Activated CD4-positive, alpha-beta memory T cell treated with anti-CD3 and anti-CD28 coated beads, Interleukin-2, amount 10 ng/mL, durations not matched to agents 7 days and 5 days (primary cell): ENCODE data around the gene NSUN3. TPM values are rescaled to one million over a fixed set of nuclear protein-coding genes. Genes with fewer than 3 reads are reported as not detected.
"Not testable (repeated sequence)": the region's sequence is repeated elsewhere in the genome, so short reads cannot be mapped to it uniquely, and the experiment has no call there.

Source experiments
- CTCF ChIA-PET: fragments of 350-600 bp; sonication (Branson Sonifier 250); formaldehyde crosslinking; loops from one replicate; lab custom pipeline; 2021; ENCODE audit warnings: antibody characterized with exemption, inconsistent platforms; lab: Charles Lee
- POLR2A ChIA-PET: fragments of 350-600 bp; sonication (Branson Sonifier 250); formaldehyde crosslinking; loops from one replicate; lab custom pipeline; 2021; ENCODE audit warnings: antibody characterized with exemption; lab: Charles Lee
- DNase-seq: peaks from one replicate; pipeline ENCODE4 v3.0.0-alpha.2; 2020
- H3K27ac Mint-ChIP-seq: one replicate; pipeline ENCODE4 v1.8.0; 2021; ENCODE audit warnings: mild to moderate bottlenecking, mixed read lengths
- H3K27me3 Mint-ChIP-seq: one replicate; pipeline ENCODE4 v1.8.0; 2021; ENCODE audit warnings: mixed read lengths
- H3K36me3 Mint-ChIP-seq: one replicate; pipeline ENCODE4 v1.8.0; 2021; ENCODE audit warnings: low read depth, mixed read lengths
- H3K4me1 Mint-ChIP-seq: one replicate; pipeline ENCODE4 v1.8.0; 2021; ENCODE audit warnings: mixed read lengths
- H3K4me3 Mint-ChIP-seq: one replicate; pipeline ENCODE4 v1.8.0; 2021; ENCODE audit warnings: mild to moderate bottlenecking, mixed read lengths
- H3K9me3 Mint-ChIP-seq: one replicate; pipeline ENCODE4 v1.8.0; 2021; ENCODE audit warnings: mixed read lengths
- total RNA-seq, 2 experiments: library from RNA; stranded (reverse); gene quantifications; one replicate each; pipeline ENCODE4 v1.2.3, GENCODE V29; 2021

NSUN3 gene
- total RNA-seq, 2 experiments from 2014 or later: 15.2 to 16.1 TPM

- no peak for DNase-seq
- Mint-ChIP-seq H3K36me3 (peaks cover 18% of the 10 kb centered on the region), H3K27me3 (no peaks in the 10 kb centered on the region), H3K27ac (no peak overlapping the region), H3K4me1 (no peaks in the 10 kb centered on the region), H3K4me3 (no peak overlapping the region), H3K9me3 (no peaks in the 10 kb centered on the region)
- ChIA-PET POLR2A (no interaction called here), CTCF (no interaction called here)
Observed at GRCh38 chr3:94106268-94106667, 43.4 kb downstream of the NSUN3 start.

GRCh38 chr3:94110232-94110631 is 47.4 kb downstream of the NSUN3 start:
- H3K36me3 Mint-ChIP-seq: peaks cover 25% of the 10 kb centered on the region
- H3K27me3 Mint-ChIP-seq, DNase-seq, POLR2A ChIA-PET, H3K27ac Mint-ChIP-seq, H3K4me1 Mint-ChIP-seq, H3K4me3 Mint-ChIP-seq, CTCF ChIA-PET, H3K9me3 Mint-ChIP-seq: not testable (repeated sequence)

- DNase-seq: no peak
- H3K36me3 Mint-ChIP-seq: peaks cover 20% of the 10 kb centered on the region
- no peaks in the 10 kb centered on the region for H3K9me3 Mint-ChIP-seq
- no peak overlapping the region for H3K27ac Mint-ChIP-seq
- no peaks in the 10 kb centered on the region for H3K4me1 Mint-ChIP-seq
- H3K4me3 Mint-ChIP-seq: no peak overlapping the region
- CTCF ChIA-PET: no interaction called here
- POLR2A ChIA-PET: no interaction called here
- no peaks in the 10 kb centered on the region for H3K27me3 Mint-ChIP-seq
Observed at GRCh38 chr3:94110854-94111253, 48.0 kb downstream of the NSUN3 start.

- Mint-ChIP-seq H3K36me3 (peaks cover 12% of the 10 kb centered on the region), H3K4me1 (no peaks in the 10 kb centered on the region), H3K4me3 (no peak overlapping the region), H3K27me3 (no peaks in the 10 kb centered on the region), H3K27ac (no peak overlapping the region), H3K9me3 (no peaks in the 10 kb centered on the region)
- ChIA-PET CTCF (no interaction called here), POLR2A (no interaction called here)
- DNase-seq: no peak
Observed at GRCh38 chr3:94114666-94115065, 51.8 kb downstream of the NSUN3 start.

- ChIA-PET CTCF (no interaction called here), POLR2A (no interaction called here)
- H3K4me3 Mint-ChIP-seq: no peak overlapping the region
- no peaks in the 10 kb centered on the region for H3K9me3 Mint-ChIP-seq
- peaks cover 10% of the 10 kb centered on the region for H3K36me3 Mint-ChIP-seq
- no peaks in the 10 kb centered on the region for H3K4me1 Mint-ChIP-seq
- no peak for DNase-seq
- no peaks in the 10 kb centered on the region for H3K27me3 Mint-ChIP-seq
- H3K27ac Mint-ChIP-seq: no peak overlapping the region
Observed at GRCh38 chr3:94115482-94115881, 52.6 kb downstream of the NSUN3 start.

GRCh38 chr3:94117729-94118128 is 54.9 kb downstream of the NSUN3 start:
- Mint-ChIP-seq H3K27ac (no peak overlapping the region), H3K36me3 (peaks cover 4% of the 10 kb centered on the region), H3K4me1 (no peaks in the 10 kb centered on the region), H3K4me3 (no peak overlapping the region), H3K27me3 (no peaks in the 10 kb centered on the region), H3K9me3 (no peaks in the 10 kb centered on the region)
- no peak for DNase-seq
- ChIA-PET POLR2A (no interaction called here), CTCF (no interaction called here)

GRCh38 chr3:94118390-94118789 is 55.5 kb downstream of the NSUN3 start:
- Mint-ChIP-seq H3K9me3 (no peaks in the 10 kb centered on the region), H3K4me3 (no peak overlapping the region), H3K27ac (no peak overlapping the region), H3K27me3 (no peaks in the 10 kb centered on the region), H3K4me1 (no peaks in the 10 kb centered on the region), H3K36me3 (peaks cover 4% of the 10 kb centered on the region)
- POLR2A ChIA-PET: no interaction called here
- CTCF ChIA-PET: no interaction called here
- no peak for DNase-seq

- no peak for DNase-seq
- ChIA-PET CTCF (no interaction called here), POLR2A (no interaction called here)
- no peaks in the 10 kb centered on the region for H3K27me3 Mint-ChIP-seq
- peaks cover 10% of the 10 kb centered on the region for H3K36me3 Mint-ChIP-seq
- H3K4me3 Mint-ChIP-seq: no peak overlapping the region
- no peaks in the 10 kb centered on the region for H3K4me1 Mint-ChIP-seq
- H3K9me3 Mint-ChIP-seq: no peaks in the 10 kb centered on the region
- H3K27ac Mint-ChIP-seq: no peak overlapping the region
Observed at GRCh38 chr3:94121161-94121560, 58.3 kb downstream of the NSUN3 start.

- Mint-ChIP-seq H3K4me1 (no peaks in the 10 kb centered on the region), H3K27ac (no peak overlapping the region), H3K9me3 (no peaks in the 10 kb centered on the region), H3K4me3 (no peak overlapping the region), H3K36me3 (peaks cover 31% of the 10 kb centered on the region), H3K27me3 (no peaks in the 10 kb centered on the region)
- ChIA-PET CTCF (no interaction called here), POLR2A (no interaction called here)
- no peak for DNase-seq
Observed at GRCh38 chr3:94127115-94127514, 64.3 kb downstream of the NSUN3 start.

- CTCF ChIA-PET: no interaction called here
- POLR2A ChIA-PET: no interaction called here
- Mint-ChIP-seq H3K4me3 (no peak overlapping the region), H3K36me3 (peaks cover 23% of the 10 kb centered on the region), H3K27ac (no peak overlapping the region), H3K27me3 (no peaks in the 10 kb centered on the region), H3K4me1 (no peaks in the 10 kb centered on the region), H3K9me3 (no peaks in the 10 kb centered on the region)
- DNase-seq: no peak
Observed at GRCh38 chr3:94130690-94131089, 67.8 kb downstream of the NSUN3 start.

- Mint-ChIP-seq H3K9me3 (no peaks in the 10 kb centered on the region), H3K36me3 (peaks cover 8% of the 10 kb centered on the region), H3K4me1 (no peaks in the 10 kb centered on the region), H3K4me3 (no peak overlapping the region), H3K27ac (no peak overlapping the region), H3K27me3 (no peaks in the 10 kb centered on the region)
- ChIA-PET CTCF (no interaction called here), POLR2A (interaction anchor here (0.7 kb wide), 1 partner anchor 63 kb away, joined by 3 read pairs; no protein-coding TSS in a partner anchor)
- DNase-seq: no peak
Observed at GRCh38 chr3:94132777-94133176, 69.9 kb downstream of the NSUN3 start.

- ChIA-PET POLR2A (no interaction called here), CTCF (no interaction called here)
- no peaks in the 10 kb centered on the region for H3K27me3 Mint-ChIP-seq
- no peaks in the 10 kb centered on the region for H3K9me3 Mint-ChIP-seq
- H3K36me3 Mint-ChIP-seq: no peaks in the 10 kb centered on the region
- DNase-seq: no peak
- H3K4me1 Mint-ChIP-seq: no peaks in the 10 kb centered on the region
- H3K27ac Mint-ChIP-seq: no peak overlapping the region
- H3K4me3 Mint-ChIP-seq: no peak overlapping the region
Observed at GRCh38 chr3:94136133-94136532, 73.3 kb downstream of the NSUN3 start.

- Mint-ChIP-seq H3K27ac (no peak overlapping the region), H3K4me3 (no peak overlapping the region), H3K4me1 (no peaks in the 10 kb centered on the region), H3K36me3 (no peaks in the 10 kb centered on the region), H3K27me3 (no peaks in the 10 kb centered on the region), H3K9me3 (no peaks in the 10 kb centered on the region)
- DNase-seq: no peak
- ChIA-PET POLR2A (no interaction called here), CTCF (no interaction called here)
Observed at GRCh38 chr3:94137377-94137776, 74.5 kb downstream of the NSUN3 start.

GRCh38 chr3:94146455-94146854 is 83.6 kb downstream of the NSUN3 start:
- ChIA-PET POLR2A (no interaction called here), CTCF (no interaction called here)
- no peaks in the 10 kb centered on the region for H3K36me3 Mint-ChIP-seq
- H3K27me3 Mint-ChIP-seq: no peaks in the 10 kb centered on the region
- DNase-seq: no peak
- no peaks in the 10 kb centered on the region for H3K9me3 Mint-ChIP-seq
- H3K4me1 Mint-ChIP-seq: no peaks in the 10 kb centered on the region
- no peak overlapping the region for H3K4me3 Mint-ChIP-seq
- no peak overlapping the region for H3K27ac Mint-ChIP-seq

GRCh38 chr3:94147012-94147411 is 84.2 kb downstream of the NSUN3 start:
- ChIA-PET POLR2A (no interaction called here), CTCF (no interaction called here)
- Mint-ChIP-seq H3K27me3 (no peaks in the 10 kb centered on the region), H3K4me1 (no peaks in the 10 kb centered on the region), H3K27ac (no peak overlapping the region), H3K4me3 (no peak overlapping the region), H3K9me3 (no peaks in the 10 kb centered on the region), H3K36me3 (no peaks in the 10 kb centered on the region)
- DNase-seq: no peak
